ENCODE data around the gene GET4.

- TF ChIP-seq EZH2 (IDR thresholded peaks at IDR 0.05; ENCODE audit: insufficient read depth, poor library complexity, severe bottlenecking) (no peak), EZH2phosphoT487 (IDR thresholded peaks at IDR 0.05; ENCODE audit: insufficient read depth, low read depth) (no peak)
Measured at GRCh38 chr7:913736-914520, 37.6 kb downstream of the GET4 start.
